BJ (cell line): Measurements from ENCODE around the gene HGS. TPM values are rescaled to one million over a fixed set of nuclear protein-coding genes. Genes with fewer than 3 reads are reported as not detected.

Experiments used
- CTCF ChIA-PET: fragments of 350-600 bp; formaldehyde crosslinking; extraction: SDS; loops from one replicate; lab custom pipeline; 2021; ENCODE audit warnings: antibody characterized with exemption, inconsistent platforms; lab: Yijun Ruan, JAX
- POLR2A ChIA-PET: fragments of 300-600 bp; sonication (Branson Sonifier 250); formaldehyde crosslinking; extraction: SDS; loops from one replicate; lab custom pipeline; 2021; ENCODE audit warnings: antibody characterized with exemption; lab: Charles Lee
- DNase-seq: peaks from one replicate; pipeline ENCODE4 v3.0.0-alpha.2; 2011; ENCODE audit warnings: low read depth
- H3K27me3 ChIP-seq: 2 replicates; pipeline ENCODE4 v1.6.0; 2011; ENCODE audit warnings: low read length; ENCODE audit not compliant: control insufficient read depth, insufficient read depth
- H3K36me3 ChIP-seq: 2 replicates; pipeline ENCODE4 v1.5.1; 2011; ENCODE audit warnings: low read length; ENCODE audit not compliant: control insufficient read depth, insufficient read depth
- H3K4me3 ChIP-seq: 2 replicates; pipeline ENCODE4 v1.5.1; 2011; ENCODE audit warnings: low read depth, mild to moderate bottlenecking, control low read depth, low read length
- CTCF ChIP-seq: IDR thresholded peaks from 2 replicates; pipeline ENCODE4 v1.5.1; 2011; ENCODE audit warnings: low read depth, mild to moderate bottlenecking, control low read depth, inconsistent platforms, low read length, moderate library complexity; ENCODE audit not compliant: insufficient read depth
- polyA plus RNA-seq: library from polyadenylated mRNA; depleted of rRNA; stranded (reverse); fragments of >200 nt; gene quantifications from 2 replicates; pipeline ENCODE4 v1.2.3, GENCODE V29; 2011; rRNA removed
- small RNA-seq: library from RNA; depleted of rRNA; stranded (forward); fragments of <200 nt; gene quantifications from one replicate; pipeline ENCODE3, GENCODE V24; 2012; ENCODE audit warnings: low replicate concordance, low read depth; ENCODE audit not compliant: insufficient read length

The HGS gene
- polyA plus RNA-seq, 1 experiment = 110 TPM

DNA sequence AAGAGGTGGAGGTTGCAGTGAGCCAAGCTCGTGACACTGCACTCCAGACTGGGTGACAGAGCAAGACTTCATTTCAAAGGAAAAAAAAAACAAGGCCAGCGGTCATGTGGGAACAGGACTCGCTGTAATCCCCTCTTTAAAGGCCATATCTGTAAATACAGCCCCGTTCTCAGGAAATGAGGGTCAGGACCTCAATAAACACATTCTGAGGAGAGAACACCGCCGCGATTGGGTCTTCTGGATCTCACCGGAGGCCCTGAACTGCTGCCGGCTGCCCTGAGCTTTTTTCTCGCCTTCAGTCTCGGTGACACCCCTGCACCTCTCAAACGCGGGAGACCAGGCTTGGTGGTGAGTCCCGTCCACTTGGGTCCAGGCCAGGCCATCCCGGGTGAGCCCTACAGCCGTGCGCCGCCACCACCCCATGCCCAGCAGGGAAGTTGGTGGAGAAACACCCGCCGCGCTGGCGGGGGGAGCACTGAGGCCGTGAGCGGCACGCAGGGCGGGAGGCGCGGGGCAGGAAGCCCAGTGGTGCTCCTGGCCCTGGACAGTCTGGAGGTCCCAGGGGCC lies 56.7 kb downstream of the HGS start:
- Histone ChIP-seq H3K27me3 (peaks cover 5% of the 10 kb centered on the region), H3K4me3 (no peak overlapping the region), H3K36me3 (no peaks in the 10 kb centered on the region)
- no peak for TF ChIP-seq CTCF
- POLR2A ChIA-PET = no interaction called here
- CTCF ChIA-PET = no interaction called here
- no peak for DNase-seq

GRCh38 chr17:81741049-81741593 lies 57.3 kb downstream of the HGS start:
- CTCF ChIA-PET = no interaction called here
- POLR2A ChIA-PET = no interaction called here
- H3K27me3 ChIP-seq = peaks cover 5% of the 10 kb centered on the region
- H3K4me3 ChIP-seq = no peak overlapping the region
- no peak for TF ChIP-seq CTCF
- DNase-seq = no peak
- H3K36me3 ChIP-seq = no peaks in the 10 kb centered on the region

DNA sequence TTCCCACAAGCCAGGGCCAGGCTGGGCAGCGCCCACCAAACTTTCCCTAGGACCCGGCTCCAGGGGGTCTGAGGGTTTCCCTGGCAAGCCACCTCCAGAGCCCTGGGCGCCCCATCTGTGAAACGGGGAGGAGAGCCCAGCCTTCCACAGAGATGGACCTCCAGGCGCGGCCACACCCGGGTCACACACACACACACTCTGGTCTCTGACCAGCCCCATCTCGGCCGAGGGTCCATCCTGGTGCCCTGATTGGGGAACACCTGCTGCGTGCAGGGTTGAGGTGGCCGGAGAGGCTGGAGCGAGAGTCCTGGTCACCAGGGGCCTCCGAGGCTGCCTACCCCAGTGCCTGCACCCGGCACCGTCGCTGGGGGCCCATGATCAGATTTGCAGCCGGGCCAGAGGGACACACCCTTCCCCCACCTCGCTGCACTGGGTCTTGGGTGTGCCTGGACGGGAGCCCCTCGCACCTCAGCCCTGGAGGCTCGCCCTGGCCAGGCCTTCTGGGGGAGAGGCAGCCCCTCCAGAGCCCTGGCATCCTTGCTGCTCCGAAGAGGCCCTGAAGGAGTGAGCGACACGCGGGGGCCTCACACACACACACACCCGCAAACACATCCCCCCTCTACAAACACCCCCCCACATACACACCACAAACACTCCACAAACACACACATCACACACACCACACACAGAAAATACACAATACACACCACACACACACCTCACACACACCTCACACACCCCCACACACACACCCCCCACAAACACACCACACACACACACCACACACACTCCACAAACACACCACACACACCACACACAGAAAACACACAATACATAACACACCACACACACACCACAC lies 58.0 kb downstream of the HGS start:
- Histone ChIP-seq H3K4me3 (no peak overlapping the region), H3K36me3 (no peaks in the 10 kb centered on the region), H3K27me3 (peaks cover 5% of the 10 kb centered on the region)
- no peak for DNase-seq
- no peak for TF ChIP-seq CTCF
- ChIA-PET CTCF (no interaction called here), POLR2A (no interaction called here)

Small RNAs within 50 kb of the gene (small RNA-seq; reads per million reads assigned to genes)
- gene MIR6786 = not detected

Other genes with a start within 250 kb of the HGS start
- gene ACTG1, start 171.2 kb upstream of the HGS start, polyA plus RNA-seq = 2,988 and 3,774 TPM in 2 replicates
- 1.1 and 1.3 TPM in 2 replicates for gene FSCN2, start 155.6 kb upstream of the HGS start, polyA plus RNA-seq
- 7.5 and 11.2 TPM in 2 replicates for gene FAAP100, start 131.7 kb upstream of the HGS start, polyA plus RNA-seq
- 84.9 and 108 TPM in 2 replicates for gene NPLOC4, start 46.9 kb upstream of the HGS start, polyA plus RNA-seq
- gene TSPAN10, start 46.8 kb upstream of the HGS start, polyA plus RNA-seq = 1.6 and 3.0 TPM in 2 replicates
- gene PDE6G, start 27.5 kb upstream of the HGS start, polyA plus RNA-seq = 0.36 and 0.37 TPM in 2 replicates
- gene OXLD1, start 17.4 kb upstream of the HGS start, polyA plus RNA-seq = 18.4 and 29.6 TPM in 2 replicates
- gene CCDC137, start 17.3 kb upstream of the HGS start, polyA plus RNA-seq = 10.8 and 10.9 TPM in 2 replicates
- 48.8 and 70.8 TPM in 2 replicates for gene ARL16, start 214 bp upstream of the HGS start, polyA plus RNA-seq
- gene MRPL12, start 19.4 kb downstream of the HGS start, polyA plus RNA-seq = 56.2 and 63.0 TPM in 2 replicates
- gene SLC25A10, start 28.3 kb downstream of the HGS start, polyA plus RNA-seq = 4.9 and 8.4 TPM in 2 replicates
- gene GCGR, start 120.1 kb downstream of the HGS start, polyA plus RNA-seq = not detected in 2 replicates
- gene MCRIP1, start 149.3 kb downstream of the HGS start, polyA plus RNA-seq = 64.9 and 89.8 TPM in 2 replicates
- gene PPP1R27, start 151.0 kb downstream of the HGS start, polyA plus RNA-seq = 0.10 TPM in 1 of 2 replicates, not detected in the other
- gene P4HB, start 176.5 kb downstream of the HGS start, polyA plus RNA-seq = 122 and 175 TPM in 2 replicates
- 74.8 and 163 TPM in 2 replicates for gene ARHGDIA, start 187.3 kb downstream of the HGS start, polyA plus RNA-seq
- 74.8 and 83.4 TPM in 2 replicates for gene ALYREF, start 207.6 kb downstream of the HGS start, polyA plus RNA-seq
- 227 and 290 TPM in 2 replicates for gene ANAPC11, start 207.7 kb downstream of the HGS start, polyA plus RNA-seq
- gene NPB, start 218.2 kb downstream of the HGS start, polyA plus RNA-seq = 0.21 and 0.38 TPM in 2 replicates
- gene PCYT2, start 227.4 kb downstream of the HGS start, polyA plus RNA-seq = 24.5 and 44.2 TPM in 2 replicates
- 5.2 and 8.4 TPM in 2 replicates for gene SIRT7, start 234.2 kb downstream of the HGS start, polyA plus RNA-seq
- 12.2 and 20.6 TPM in 2 replicates for gene MAFG, start 243.7 kb downstream of the HGS start, polyA plus RNA-seq